ENCODE data around the gene YJEFN3.

DNA sequence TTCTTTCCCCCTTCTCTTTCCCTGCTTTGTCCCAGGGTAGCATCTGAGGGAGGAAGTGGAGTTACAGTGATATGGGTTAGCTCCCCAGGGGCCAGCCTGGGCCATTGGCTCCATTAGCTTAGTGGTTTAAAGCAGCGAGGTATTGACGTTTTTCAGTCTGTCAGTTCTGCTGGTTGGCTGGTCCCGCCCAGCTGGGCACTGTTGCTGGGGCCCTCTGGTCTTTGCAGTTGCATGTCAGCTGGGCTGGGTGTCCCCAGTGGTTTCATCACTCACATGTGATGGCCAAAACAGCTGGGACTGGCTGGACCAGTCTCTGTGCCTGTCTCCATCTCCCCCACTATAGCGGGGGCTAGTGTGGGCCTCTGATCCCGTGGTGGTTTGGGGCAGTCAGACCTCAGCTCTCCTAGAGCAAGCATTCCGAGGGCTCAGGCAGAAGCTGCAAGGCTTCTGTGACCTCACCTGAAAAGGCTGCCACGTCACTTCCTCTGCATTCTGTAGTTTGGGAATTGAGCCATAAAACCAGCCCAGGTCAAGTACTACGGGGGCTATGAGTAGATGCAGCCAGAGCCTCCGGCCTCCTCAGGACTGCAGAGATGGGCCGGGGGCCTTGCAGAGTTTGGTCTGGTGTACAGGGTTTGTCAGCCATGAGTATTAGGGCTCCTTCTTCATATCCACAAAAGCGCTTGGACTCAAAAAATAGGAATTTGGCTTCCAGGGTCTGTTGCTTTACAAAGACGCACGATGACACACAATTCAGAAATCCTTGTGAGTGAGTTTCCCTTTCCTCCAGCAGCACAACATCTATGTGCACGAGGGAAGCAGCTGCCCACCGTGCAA lies 43.3 kb upstream of the YJEFN3 start:
- TF ChIP-seq ESRRA (IDR thresholded peaks at IDR 0.05; ENCODE audit: borderline replicate concordance, low read length) (no peak), CTCF (IDR thresholded peaks at IDR 0.05) (no peak), CBX8 (IDR thresholded peaks at IDR 0.05) (no peak), NPAS2 (CRISPR knock-in tag; IDR thresholded peaks at IDR 0.05; ENCODE audit: borderline replicate concordance) (no peak), POLR2A (IDR thresholded peaks at IDR 0.05; ENCODE audit: low read length) (no peak), KDM1A (IDR thresholded peaks at IDR 0.05; ENCODE audit: low read depth) (no peak), E2F6 (IDR thresholded peaks at IDR 0.05; ENCODE audit: borderline replicate concordance, low read depth) (no peak), EP300 (IDR thresholded peaks at IDR 0.05) (no peak), SREBF2 (IDR thresholded peaks at IDR 0.05) (no peak)

Data from A549 (cell line).